MV-4-11 (cell line): ENCODE measurements around the gene RFX3.
"Not testable (repeated sequence)": the region's sequence is repeated elsewhere in the genome, so short reads cannot be mapped to it uniquely, and the experiment has no call there.

Experiments
- DNase-seq: peaks from one replicate; lab custom pipeline; 2025; lab: John Stamatoyannopoulos, UW

RFX3 gene

GRCh38 chr9:3359048-3359692 is 166.6 kb downstream of the RFX3 start:
- peak; percentile 53 for DNase-seq

GRCh38 chr9:3348169-3348568 is 177.6 kb downstream of the RFX3 start:
- DNase-seq: no peak

GRCh38 chr9:3346549-3346948 is 179.3 kb downstream of the RFX3 start:
- DNase-seq: no peak

- no peak for DNase-seq
Measured at GRCh38 chr9:3343671-3344070, 182.1 kb downstream of the RFX3 start.

GRCh38 chr9:3342159-3342777 is 183.5 kb downstream of the RFX3 start:
- DNase-seq: peak; percentile 66

- peak; percentile 2 for DNase-seq
Measured at GRCh38 chr9:3337515-3338225, 188.1 kb downstream of the RFX3 start.

- no peak for DNase-seq
Measured at GRCh38 chr9:3336951-3337350, 188.8 kb downstream of the RFX3 start.

- no peak for DNase-seq
Measured at GRCh38 chr9:3332802-3333201, 193.0 kb downstream of the RFX3 start.

GRCh38 chr9:3331801-3332200 is 194.0 kb downstream of the RFX3 start:
- peak; percentile 23 for DNase-seq

GRCh38 chr9:3330792-3331420 is 194.9 kb downstream of the RFX3 start:
- DNase-seq: no peak

- no peak for DNase-seq
Measured at GRCh38 chr9:3329361-3329760, 196.4 kb downstream of the RFX3 start.

- DNase-seq: no peak
Measured at GRCh38 chr9:3323714-3324113, 202.1 kb downstream of the RFX3 start.

- DNase-seq: no peak
Measured at GRCh38 chr9:3321186-3321585, 204.6 kb downstream of the RFX3 start.

- not testable (repeated sequence) for DNase-seq
Measured at GRCh38 chr9:3312595-3312994, 213.2 kb downstream of the RFX3 start.

GRCh38 chr9:3308609-3309008 is 217.2 kb downstream of the RFX3 start:
- no peak for DNase-seq

- not testable (repeated sequence) for DNase-seq
Measured at GRCh38 chr9:3304388-3304787, 221.4 kb downstream of the RFX3 start.

- peak; percentile 82 for DNase-seq
Measured at GRCh38 chr9:3299872-3300271, 225.9 kb downstream of the RFX3 start.

- no peak for DNase-seq
Measured at GRCh38 chr9:3296536-3296935, 229.3 kb downstream of the RFX3 start.

- DNase-seq: no peak
Measured at GRCh38 chr9:3292311-3292710, 233.5 kb downstream of the RFX3 start.

- no peak for DNase-seq
Measured at GRCh38 chr9:3290231-3290840, 235.5 kb downstream of the RFX3 start.

GRCh38 chr9:3288686-3289085 is 237.1 kb downstream of the RFX3 start:
- DNase-seq: peak; percentile 57

GRCh38 chr9:3285365-3286161 is 240.2 kb downstream of the RFX3 start:
- DNase-seq: no peak
